Karpas-422 (cell line): ENCODE measurements around the gene STMN1. TPM values are rescaled to one million over a fixed set of nuclear protein-coding genes. Genes with fewer than 3 reads are reported as not detected.

ENCODE experiments used
- DNase-seq: peaks from one replicate; pipeline ENCODE4 v3.0.0-alpha.2; 2015
- H2AFZ ChIP-seq: fragments of 200-600 bp; sonication (generic); 2 replicates; pipeline ENCODE4 v1.6.1; 2014; ENCODE audit warnings: antibody characterized with exemption, low read length, mixed read lengths
- H3K27ac ChIP-seq: fragments of 200-600 bp; sonication (generic); 2 replicates; pipeline ENCODE4 v1.5.1; 2014; ENCODE audit warnings: mild to moderate bottlenecking, low read length, moderate library complexity
- H3K27me3 ChIP-seq: fragments of 200-600 bp; sonication (generic); 2 replicates; pipeline ENCODE4 v1.6.1; 2014; ENCODE audit warnings: low read length, mixed read lengths
- H3K36me3 ChIP-seq: fragments of 200-600 bp; sonication (generic); 2 replicates; pipeline ENCODE4 v1.6.1; 2014; ENCODE audit warnings: low read length, mixed read lengths; ENCODE audit not compliant: insufficient read depth
- H3K4me1 ChIP-seq: fragments of 200-600 bp; sonication (generic); 2 replicates; pipeline ENCODE4 v1.6.1; 2014; ENCODE audit warnings: mild to moderate bottlenecking, low read length, mixed read lengths
- H3K4me2 ChIP-seq: fragments of 200-600 bp; sonication (generic); 2 replicates; pipeline ENCODE4 v1.6.1; 2014; ENCODE audit warnings: low read length, low read depth, mild to moderate bottlenecking; ENCODE audit not compliant: poor library complexity, severe bottlenecking
- H3K4me3 ChIP-seq: fragments of 200-600 bp; sonication (generic); 2 replicates; pipeline ENCODE4 v1.5.1; 2014; ENCODE audit warnings: mild to moderate bottlenecking, antibody characterized with exemption, low read length, mixed read lengths
- H3K79me2 ChIP-seq: fragments of 200-600 bp; sonication (generic); 2 replicates; pipeline ENCODE4 v1.6.1; 2014; ENCODE audit warnings: mild to moderate bottlenecking, low read length, mixed read lengths
- H3K9ac ChIP-seq: fragments of 200-600 bp; sonication (generic); 2 replicates; pipeline ENCODE4 v1.6.0; 2014; ENCODE audit warnings: low read length
- H3K9me2 ChIP-seq: fragments of 200-600 bp; sonication (generic), shearing (Covaris generic); replicated peaks from 2 replicates; pipeline ENCODE4 v1.6.0; 2014; ENCODE audit warnings: mild to moderate bottlenecking, low read length, moderate library complexity; ENCODE audit not compliant: insufficient read depth
- H3K9me3 ChIP-seq: fragments of 300-700, 200-600 bp; sonication (generic); 2 replicates; pipeline ENCODE4 v1.6.1; 2014; ENCODE audit warnings: low read length, mixed read lengths
- H4K20me1 ChIP-seq: fragments of 200-600 bp; sonication (generic); 2 replicates; pipeline ENCODE4 v1.6.1; 2014; ENCODE audit warnings: mild to moderate bottlenecking, antibody characterized with exemption, low read length, low read depth; ENCODE audit not compliant: insufficient read depth
- total RNA-seq: library from RNA; depleted of rRNA; stranded (reverse); fragments of >200 nt; shearing (Covaris generic); gene quantifications from 2 replicates; pipeline ENCODE4 v1.2.3, GENCODE V29; 2014; ENCODE audit warnings: low replicate concordance

The STMN1 gene
- total RNA-seq, 1 experiment from 2014 or later, result 173 TPM

GRCh38 chr1:25914074-25914995 is 8.1 kb upstream of the STMN1 start:
- no peak overlapping the region for H3K4me3 ChIP-seq
- H4K20me1 ChIP-seq, result no peaks in the 10 kb centered on the region
- H3K27me3 ChIP-seq, result no peaks in the 10 kb centered on the region
- no peak overlapping the region for H2AFZ ChIP-seq
- peaks cover 6% of the 10 kb centered on the region for H3K4me1 ChIP-seq
- no peaks in the 10 kb centered on the region for H3K9me3 ChIP-seq
- H3K9ac ChIP-seq, result no peak overlapping the region
- H3K27ac ChIP-seq, result no peak overlapping the region
- no peaks in the 10 kb centered on the region for H3K9me2 ChIP-seq
- no peak overlapping the region for H3K4me2 ChIP-seq
- H3K79me2 ChIP-seq, result no peaks in the 10 kb centered on the region
- H3K36me3 ChIP-seq, result no peaks in the 10 kb centered on the region
- DNase-seq, result no peak

GRCh38 chr1:25913206-25913605 is 7.0 kb upstream of the STMN1 start:
- Histone ChIP-seq H3K9me3 (no peaks in the 10 kb centered on the region), H3K9ac (no peak overlapping the region), H4K20me1 (no peaks in the 10 kb centered on the region), H3K4me2 (no peak overlapping the region), H3K79me2 (no peaks in the 10 kb centered on the region), H3K27ac (no peak overlapping the region), H2AFZ (no peak overlapping the region), H3K9me2 (no peaks in the 10 kb centered on the region), H3K4me3 (no peak overlapping the region), H3K36me3 (no peaks in the 10 kb centered on the region), H3K27me3 (no peaks in the 10 kb centered on the region), H3K4me1 (peaks cover 6% of the 10 kb centered on the region)
- DNase-seq, result no peak

GRCh38 chr1:25912076-25912831 is 6.0 kb upstream of the STMN1 start:
- Histone ChIP-seq H3K4me2 (no peak overlapping the region), H3K4me3 (no peak overlapping the region), H3K27me3 (no peaks in the 10 kb centered on the region), H3K9me3 (no peaks in the 10 kb centered on the region), H3K27ac (no peak overlapping the region), H3K4me1 (peaks cover 6% of the 10 kb centered on the region), H2AFZ (no peak overlapping the region), H4K20me1 (no peaks in the 10 kb centered on the region), H3K36me3 (no peaks in the 10 kb centered on the region), H3K9me2 (no peaks in the 10 kb centered on the region), H3K9ac (no peak overlapping the region), H3K79me2 (no peaks in the 10 kb centered on the region)
- DNase-seq, result no peak

GRCh38 chr1:25911162-25911561 is 4.9 kb upstream of the STMN1 start:
- H3K27me3 ChIP-seq, result no peaks in the 10 kb centered on the region
- no peak overlapping the region for H3K4me3 ChIP-seq
- H4K20me1 ChIP-seq, result no peaks in the 10 kb centered on the region
- no peak overlapping the region for H2AFZ ChIP-seq
- no peak overlapping the region for H3K27ac ChIP-seq
- no peaks in the 10 kb centered on the region for H3K9me3 ChIP-seq
- H3K4me2 ChIP-seq, result no peak overlapping the region
- H3K4me1 ChIP-seq, result peaks cover 6% of the 10 kb centered on the region
- no peak for DNase-seq
- H3K36me3 ChIP-seq, result no peaks in the 10 kb centered on the region
- no peak overlapping the region for H3K9ac ChIP-seq
- H3K9me2 ChIP-seq, result no peaks in the 10 kb centered on the region
- H3K79me2 ChIP-seq, result no peaks in the 10 kb centered on the region

- no peak overlapping the region for H3K9ac ChIP-seq
- H3K4me3 ChIP-seq, result no peak overlapping the region
- H3K4me1 ChIP-seq, result peaks cover 6% of the 10 kb centered on the region
- H3K36me3 ChIP-seq, result peaks cover under 1% of the 10 kb centered on the region; the same call in 1 of the 2 replicates
- H4K20me1 ChIP-seq, result no peaks in the 10 kb centered on the region
- H2AFZ ChIP-seq, result no peak overlapping the region
- no peak for DNase-seq
- H3K4me2 ChIP-seq, result no peak overlapping the region
- H3K27me3 ChIP-seq, result no peaks in the 10 kb centered on the region
- no peak overlapping the region for H3K27ac ChIP-seq
- H3K79me2 ChIP-seq, result peaks cover 13% of the 10 kb centered on the region
- H3K9me2 ChIP-seq, result no peaks in the 10 kb centered on the region
- H3K9me3 ChIP-seq, result no peaks in the 10 kb centered on the region
Observed at GRCh38 chr1:25909040-25909439, 2.8 kb upstream of the STMN1 start.

GRCh38 chr1:25908161-25908560 is 1.9 kb upstream of the STMN1 start:
- Histone ChIP-seq H3K9me2 (no peaks in the 10 kb centered on the region), H3K27ac (no peak overlapping the region), H4K20me1 (no peaks in the 10 kb centered on the region), H3K36me3 (peaks cover 9% of the 10 kb centered on the region; the same call in 1 of the 2 replicates), H3K9ac (no peak overlapping the region), H3K4me2 (no peak overlapping the region), H3K4me1 (peaks cover 13% of the 10 kb centered on the region), H3K79me2 (peaks cover 21% of the 10 kb centered on the region), H3K27me3 (no peaks in the 10 kb centered on the region), H2AFZ (no peak overlapping the region), H3K4me3 (no peak overlapping the region), H3K9me3 (no peaks in the 10 kb centered on the region)
- DNase-seq, result no peak

GRCh38 chr1:25907601-25908000 is 1.4 kb upstream of the STMN1 start:
- Histone ChIP-seq H3K9ac (no peak overlapping the region), H2AFZ (no peak overlapping the region), H3K27ac (no peak overlapping the region)

GRCh38 chr1:25906644-25907300 is 553 bp upstream of the STMN1 start:
- peak overlapping the region; percentile 86; the same call in 1 of the 2 replicates for H3K4me3 ChIP-seq
- no peaks in the 10 kb centered on the region for H3K27me3 ChIP-seq
- H2AFZ ChIP-seq, result no peak overlapping the region
- peak overlapping the region; percentile 98 for H3K4me2 ChIP-seq
- no peak overlapping the region for H3K27ac ChIP-seq
- H3K9ac ChIP-seq, result no peak overlapping the region
- H3K9me3 ChIP-seq, result no peaks in the 10 kb centered on the region
- H3K9me2 ChIP-seq, result no peaks in the 10 kb centered on the region
- H3K4me1 ChIP-seq, result peaks cover 16% of the 10 kb centered on the region
- DNase-seq, result no peak
- H3K79me2 ChIP-seq, result peaks cover 35% of the 10 kb centered on the region
- peaks cover 23% of the 10 kb centered on the region for H3K36me3 ChIP-seq
- no peaks in the 10 kb centered on the region for H4K20me1 ChIP-seq

More at GRCh38 chr1:25907601-25908000, 1.4 kb upstream of the STMN1 start:
- H3K27me3 ChIP-seq, result no peaks in the 10 kb centered on the region
- H3K4me1 ChIP-seq, result peaks cover 14% of the 10 kb centered on the region
- peaks cover 27% of the 10 kb centered on the region for H3K79me2 ChIP-seq
- H3K4me3 ChIP-seq, result no peak overlapping the region
- no peak overlapping the region for H3K4me2 ChIP-seq
- no peaks in the 10 kb centered on the region for H3K9me2 ChIP-seq
- DNase-seq, result no peak
- H3K9me3 ChIP-seq, result no peaks in the 10 kb centered on the region
- peaks cover 14% of the 10 kb centered on the region for H3K36me3 ChIP-seq
- no peaks in the 10 kb centered on the region for H4K20me1 ChIP-seq
